Measurements from ENCODE around the gene TM4SF1.

TM4SF1 gene

GRCh38 chr3:149377408-149378364 lies at the start of gene TM4SF1:
TM4SF1 (minus strand) TSS chr3:149377649; CDS start chr3:149377547, 102 bp downstream.
- no peak for DNase-seq

- no peak for DNase-seq
Measured at GRCh38 chr3:149426325-149426724, 48.9 kb upstream of the TM4SF1 start.

GRCh38 chr3:149424918-149425317 lies 47.5 kb upstream of the TM4SF1 start:
- DNase-seq: no peak

GRCh38 chr3:149421764-149422163 lies 44.3 kb upstream of the TM4SF1 start:
- no peak for DNase-seq

GRCh38 chr3:149419816-149420215 lies 42.4 kb upstream of the TM4SF1 start:
- DNase-seq: no peak

- no peak for DNase-seq
Measured at GRCh38 chr3:149417727-149418126, 40.3 kb upstream of the TM4SF1 start.

- no peak for DNase-seq
Measured at GRCh38 chr3:149417174-149417573, 39.7 kb upstream of the TM4SF1 start.

GRCh38 chr3:149415484-149415883 lies 38.0 kb upstream of the TM4SF1 start:
- no peak for DNase-seq

- peak; percentile 56 for DNase-seq
Measured at GRCh38 chr3:149414557-149415231, 37.2 kb upstream of the TM4SF1 start.

GRCh38 chr3:149411583-149411982 lies 34.1 kb upstream of the TM4SF1 start:
- no peak for DNase-seq

- DNase-seq: no peak
Measured at GRCh38 chr3:149409351-149409750, 31.9 kb upstream of the TM4SF1 start.

GRCh38 chr3:149407898-149408297 lies 30.4 kb upstream of the TM4SF1 start:
- no peak for DNase-seq

GRCh38 chr3:149406244-149406752 lies 28.8 kb upstream of the TM4SF1 start:
- no peak for DNase-seq

GRCh38 chr3:149403443-149403842 lies 26.0 kb upstream of the TM4SF1 start:
- DNase-seq: peak; percentile 69

GRCh38 chr3:149402481-149402880 lies 25.0 kb upstream of the TM4SF1 start:
- DNase-seq: peak; percentile 49

- peak; percentile 69 for DNase-seq
Measured at GRCh38 chr3:149401926-149402310, 24.5 kb upstream of the TM4SF1 start.

GRCh38 chr3:149401212-149401925 lies 23.9 kb upstream of the TM4SF1 start:
- DNase-seq: peak; percentile 76

GRCh38 chr3:149400645-149401044 lies 23.2 kb upstream of the TM4SF1 start:
- peak; percentile 15 for DNase-seq

- no peak for DNase-seq
Measured at GRCh38 chr3:149398296-149398695, 20.8 kb upstream of the TM4SF1 start.

GRCh38 chr3:149397528-149397927 lies 20.1 kb upstream of the TM4SF1 start:
- no peak for DNase-seq

GRCh38 chr3:149396476-149396875 lies 19.0 kb upstream of the TM4SF1 start:
- no peak for DNase-seq

GRCh38 chr3:149395107-149396089 lies 17.9 kb upstream of the TM4SF1 start:
- peak; percentile 59 for DNase-seq
